HG02623 (cell line): ENCODE measurements around the gene CACNA1I.

ENCODE experiments used
- ATAC-seq: cut with Tn5 transposase; IDR thresholded peaks from one replicate; pipeline ENCODE4 v1.9.1; 2021; ENCODE audit warnings: moderate library complexity; ENCODE audit not compliant: unreplicated experiment

CACNA1I gene

DNA sequence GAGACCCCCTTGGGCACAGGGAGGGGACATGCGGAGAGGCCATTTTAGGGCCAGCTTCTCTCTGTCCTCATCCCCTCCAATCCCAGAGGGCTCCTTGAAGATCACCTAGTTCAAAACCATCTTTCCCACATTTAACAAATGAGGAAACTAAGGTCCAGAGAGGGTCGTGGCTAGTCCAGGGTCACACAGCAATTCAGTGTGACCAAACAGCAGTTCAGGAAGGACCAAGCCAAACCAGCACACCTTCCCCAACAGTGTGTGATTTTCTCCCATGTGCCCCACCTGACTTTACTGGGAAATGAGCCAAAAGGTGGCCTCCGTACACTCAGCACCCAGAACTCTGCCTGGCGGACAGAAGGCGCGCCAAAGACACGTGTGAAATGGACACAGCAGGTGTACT, 51.3 kb downstream of the CACNA1I start:
- no peak for ATAC-seq

DNA sequence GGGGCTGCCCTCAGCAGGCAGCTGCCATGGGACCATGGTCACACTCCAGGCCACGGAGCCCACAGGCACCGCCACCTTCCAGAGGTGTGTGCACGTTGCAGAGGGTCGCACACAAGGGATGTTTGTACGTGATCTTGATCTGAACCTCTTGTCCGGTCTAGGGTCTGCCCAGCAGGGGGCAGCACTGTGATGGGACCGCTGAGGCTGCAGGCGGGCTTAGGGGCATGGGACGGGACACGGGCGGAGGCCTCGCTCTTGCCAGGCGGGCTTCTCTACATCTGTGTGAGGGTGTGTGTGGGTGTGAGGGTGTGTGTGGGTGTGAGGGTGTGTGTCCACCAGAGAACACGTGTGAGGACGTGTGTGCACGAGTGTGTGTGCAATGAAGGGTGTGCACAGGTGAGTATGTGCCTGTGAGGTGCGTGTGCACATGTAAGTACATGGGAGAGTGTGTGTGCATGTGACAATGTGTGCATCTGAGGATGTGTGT, 52.4 kb downstream of the CACNA1I start:
- no peak for ATAC-seq

DNA sequence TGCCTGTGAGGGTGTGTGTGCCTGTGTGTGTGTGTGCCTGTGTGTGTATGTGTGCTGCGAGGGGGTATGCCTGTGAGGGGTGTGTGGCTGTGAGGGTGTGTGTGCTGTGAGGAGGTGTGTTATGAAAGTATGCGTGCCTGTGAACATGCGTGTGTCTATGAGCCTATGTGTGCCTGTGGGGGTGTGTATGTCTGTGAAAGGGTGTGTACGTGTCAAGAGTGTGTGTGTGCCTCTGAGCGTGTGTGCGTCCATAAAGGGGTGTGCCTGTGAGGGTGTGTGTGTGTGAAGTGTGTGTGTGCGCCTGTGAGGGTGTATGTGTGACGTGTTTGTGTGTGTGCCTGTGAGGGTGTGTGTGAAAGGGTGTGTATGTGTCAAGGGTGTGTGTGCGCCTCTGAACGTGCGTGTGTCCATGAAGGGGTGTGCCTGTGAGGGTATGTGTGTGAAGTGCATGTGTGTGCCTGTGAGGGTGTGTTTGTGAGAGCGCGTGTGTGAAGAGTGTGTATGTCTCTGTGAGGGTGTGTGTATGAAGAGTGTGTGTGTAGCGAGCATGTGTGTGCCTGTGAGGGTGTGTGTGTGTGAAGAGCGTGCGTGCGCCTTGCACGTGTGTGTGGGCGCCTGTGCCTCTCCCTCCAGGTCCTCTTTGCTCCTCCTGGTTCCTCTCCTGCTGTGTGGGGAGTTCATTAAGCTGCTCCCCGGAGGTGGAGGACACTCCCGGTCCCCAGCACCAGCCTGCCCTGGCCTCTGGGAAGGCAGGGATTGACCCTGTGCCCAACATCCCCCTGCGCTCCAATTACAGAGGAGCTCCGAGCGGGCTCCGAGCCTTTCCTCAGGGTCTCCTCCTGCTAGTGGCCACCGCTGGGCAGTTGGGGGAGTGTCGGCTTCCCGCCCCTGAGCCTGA, 53.3 kb downstream of the CACNA1I start:
- no peak for ATAC-seq

DNA sequence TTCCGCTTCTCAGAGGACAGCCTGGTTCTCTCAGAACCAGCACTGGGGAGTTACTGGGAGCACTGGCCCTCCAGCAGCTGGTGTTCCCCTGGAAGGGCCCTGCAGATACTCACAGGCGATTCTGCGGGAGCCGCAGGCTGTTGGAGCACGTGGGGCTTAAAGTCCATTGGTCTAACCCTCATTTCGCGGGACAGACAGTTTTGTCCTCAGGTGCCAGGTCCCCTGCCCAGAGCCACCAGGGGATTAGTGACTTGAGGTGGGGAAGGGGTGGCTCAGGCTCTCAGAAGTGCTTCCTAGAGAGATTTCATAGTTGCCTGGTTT, 53.9 kb downstream of the CACNA1I start:
- no peak for ATAC-seq

DNA sequence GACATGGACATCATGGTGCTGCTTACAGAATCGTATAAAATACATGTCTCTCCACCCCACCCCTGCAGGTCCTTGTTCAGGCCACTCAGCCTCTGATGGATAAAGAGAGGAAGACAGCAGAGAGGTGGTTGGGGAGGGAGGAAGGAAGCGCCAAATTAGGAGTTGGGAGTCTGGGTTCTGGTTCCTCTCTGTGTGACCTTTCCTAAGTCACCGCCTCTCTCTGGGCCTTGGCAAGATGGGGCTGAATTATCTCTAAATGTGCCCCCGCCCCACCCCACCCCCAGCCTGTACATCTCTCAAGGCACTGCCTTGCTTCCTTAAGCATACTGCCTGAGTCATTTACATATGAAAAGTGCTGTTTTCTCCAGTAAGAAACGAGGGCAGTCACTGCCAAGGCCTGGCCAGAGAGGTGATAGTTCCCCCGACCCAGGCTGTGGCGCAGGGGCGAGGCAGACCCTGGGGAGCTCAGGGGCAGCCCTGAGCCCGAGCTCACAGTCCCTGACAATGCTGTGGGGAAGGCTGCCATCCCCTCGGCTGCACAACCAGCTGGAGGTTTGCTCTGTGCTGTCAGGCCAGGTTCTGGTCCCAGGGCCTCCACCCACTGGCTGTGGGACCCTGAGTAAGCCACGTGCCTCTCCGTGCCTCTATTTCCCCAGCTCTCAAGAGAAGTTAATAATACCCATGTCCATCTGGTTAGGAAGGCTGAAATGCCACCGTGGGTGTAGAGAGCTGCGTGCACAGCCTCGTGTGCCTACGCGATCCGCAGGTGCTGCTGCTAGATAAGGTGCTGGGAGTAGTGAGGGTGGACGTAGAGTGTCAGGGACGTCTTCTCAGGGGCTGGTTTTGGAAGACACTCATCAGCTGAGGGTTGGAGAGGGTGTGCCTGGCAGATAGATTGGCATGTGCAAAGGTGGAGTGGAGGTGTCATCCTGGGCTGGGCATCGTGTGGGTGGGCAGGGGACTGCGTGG, 55.3 kb downstream of the CACNA1I start:
- no peak for ATAC-seq

DNA sequence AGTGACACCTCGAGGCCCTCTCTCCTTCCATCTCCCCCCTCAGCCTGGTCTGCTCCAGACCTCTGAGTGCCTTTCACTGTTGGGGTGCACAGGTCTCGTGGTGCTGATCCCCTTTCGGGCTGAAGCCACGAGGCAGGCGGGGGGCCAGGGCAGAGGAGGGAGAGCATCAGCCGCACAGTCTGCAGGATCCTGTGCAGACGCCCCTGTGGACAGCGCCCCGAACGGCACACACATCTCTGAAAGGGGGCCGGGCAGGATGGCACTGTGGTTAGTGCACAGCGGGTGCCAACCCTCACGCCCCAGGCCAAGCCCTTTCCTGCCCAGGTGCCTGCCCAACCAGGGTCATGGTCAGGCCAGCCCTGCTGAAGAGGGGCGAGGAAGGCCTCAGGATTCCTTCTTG, 56.7 kb downstream of the CACNA1I start:
- no peak for ATAC-seq

DNA sequence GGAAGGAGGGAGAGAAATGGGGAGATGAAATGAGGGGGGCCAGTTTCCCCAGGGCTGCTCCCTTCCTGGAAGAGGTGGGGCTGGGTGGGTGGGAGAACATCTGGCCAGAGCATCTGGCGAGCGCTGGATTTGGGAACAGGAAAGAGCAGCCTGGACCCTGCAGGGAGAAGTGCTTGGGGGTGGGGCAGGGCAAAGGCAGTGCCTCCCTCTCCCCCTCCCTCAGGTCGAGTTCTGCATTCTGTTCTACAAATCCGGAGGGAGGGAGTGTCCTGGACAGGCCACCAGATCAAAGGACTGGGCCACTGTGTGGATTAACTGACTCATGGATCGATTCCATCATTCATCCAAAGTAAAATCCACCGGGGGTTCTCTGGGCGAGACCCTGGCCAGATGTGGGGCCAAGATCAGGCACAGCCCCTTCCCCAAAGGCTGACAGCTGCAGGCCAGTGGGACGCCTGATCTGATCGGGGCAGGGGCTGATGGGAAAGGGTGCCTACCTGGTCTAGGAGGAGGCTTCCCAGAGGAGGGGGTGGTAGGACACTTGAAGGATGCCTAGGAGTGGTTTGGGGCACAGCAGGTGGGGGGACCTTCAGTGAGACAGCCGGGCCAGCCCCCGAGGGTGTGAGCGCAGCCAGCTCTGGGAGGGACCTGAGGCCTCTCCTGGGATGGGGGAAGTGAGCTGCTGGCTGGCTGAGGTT, 57.5 kb downstream of the CACNA1I start:
- ATAC-seq = no peak

DNA sequence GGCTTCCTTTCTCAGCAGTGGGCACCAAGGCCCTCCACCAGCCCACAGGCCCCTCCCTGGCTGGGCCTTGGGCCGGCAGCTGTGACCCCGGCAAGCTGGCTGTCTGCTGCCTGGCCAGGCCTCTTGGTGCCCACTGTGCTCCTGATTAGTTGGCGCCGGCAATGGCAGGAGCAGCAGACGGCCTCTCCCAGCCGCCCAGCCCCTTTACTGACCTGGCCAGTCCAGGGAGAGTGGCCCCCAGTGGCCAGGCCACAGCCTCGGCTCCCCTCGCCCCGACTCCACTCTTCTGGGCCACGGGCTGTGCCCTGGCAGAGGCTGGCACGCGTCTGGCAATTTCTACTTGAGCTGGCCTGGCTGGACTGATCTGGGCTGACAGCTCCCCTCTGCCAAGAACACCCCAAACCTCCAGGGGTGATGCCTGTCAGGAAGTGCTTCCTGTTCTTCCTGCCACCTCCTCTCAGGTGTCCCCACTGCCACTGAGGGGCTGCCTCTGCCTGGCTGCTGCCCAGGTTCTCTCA, 58.1 kb downstream of the CACNA1I start:
- no peak for ATAC-seq

DNA sequence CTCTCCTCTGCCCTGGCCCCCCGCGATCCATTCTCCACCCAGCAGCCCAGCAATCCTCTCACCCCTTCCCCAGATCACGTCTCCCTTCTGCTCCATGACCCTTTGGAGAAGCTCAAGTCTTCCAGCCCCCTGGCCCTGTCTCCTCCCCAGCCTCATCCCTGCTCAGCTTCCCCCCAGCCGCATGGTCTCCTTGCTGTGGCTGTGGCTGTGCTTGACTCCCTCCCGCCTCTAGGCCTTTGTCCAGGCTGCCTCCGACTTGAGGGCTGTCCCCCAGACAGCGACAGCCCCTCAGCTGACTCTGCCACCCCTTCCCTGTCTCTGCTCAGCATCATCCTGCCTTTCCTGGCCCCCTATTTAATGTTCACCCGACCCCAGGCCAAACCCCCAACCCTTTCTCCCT, 59.3 kb downstream of the CACNA1I start:
- no peak for ATAC-seq

DNA sequence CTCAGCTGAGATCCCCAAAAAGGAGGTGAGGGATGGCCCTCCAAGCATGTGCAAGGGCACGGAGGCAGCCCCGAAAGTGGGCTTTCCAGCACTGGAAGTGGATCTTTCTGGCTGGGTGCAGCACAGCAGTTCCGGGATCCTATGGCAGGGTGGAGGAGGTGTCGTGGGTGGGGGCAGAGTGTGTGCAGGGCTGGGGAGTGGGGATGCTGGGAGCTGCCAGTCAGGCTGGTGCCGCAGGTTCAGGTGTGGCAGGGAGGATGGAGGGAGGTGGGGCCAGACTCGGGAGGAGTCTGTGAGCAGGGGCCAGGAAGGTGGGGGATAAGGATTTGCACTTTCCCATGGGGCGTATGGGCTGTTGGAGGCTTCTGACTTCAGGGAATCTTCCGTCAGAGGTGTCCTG, 60.2 kb downstream of the CACNA1I start:
- ATAC-seq = no peak

DNA sequence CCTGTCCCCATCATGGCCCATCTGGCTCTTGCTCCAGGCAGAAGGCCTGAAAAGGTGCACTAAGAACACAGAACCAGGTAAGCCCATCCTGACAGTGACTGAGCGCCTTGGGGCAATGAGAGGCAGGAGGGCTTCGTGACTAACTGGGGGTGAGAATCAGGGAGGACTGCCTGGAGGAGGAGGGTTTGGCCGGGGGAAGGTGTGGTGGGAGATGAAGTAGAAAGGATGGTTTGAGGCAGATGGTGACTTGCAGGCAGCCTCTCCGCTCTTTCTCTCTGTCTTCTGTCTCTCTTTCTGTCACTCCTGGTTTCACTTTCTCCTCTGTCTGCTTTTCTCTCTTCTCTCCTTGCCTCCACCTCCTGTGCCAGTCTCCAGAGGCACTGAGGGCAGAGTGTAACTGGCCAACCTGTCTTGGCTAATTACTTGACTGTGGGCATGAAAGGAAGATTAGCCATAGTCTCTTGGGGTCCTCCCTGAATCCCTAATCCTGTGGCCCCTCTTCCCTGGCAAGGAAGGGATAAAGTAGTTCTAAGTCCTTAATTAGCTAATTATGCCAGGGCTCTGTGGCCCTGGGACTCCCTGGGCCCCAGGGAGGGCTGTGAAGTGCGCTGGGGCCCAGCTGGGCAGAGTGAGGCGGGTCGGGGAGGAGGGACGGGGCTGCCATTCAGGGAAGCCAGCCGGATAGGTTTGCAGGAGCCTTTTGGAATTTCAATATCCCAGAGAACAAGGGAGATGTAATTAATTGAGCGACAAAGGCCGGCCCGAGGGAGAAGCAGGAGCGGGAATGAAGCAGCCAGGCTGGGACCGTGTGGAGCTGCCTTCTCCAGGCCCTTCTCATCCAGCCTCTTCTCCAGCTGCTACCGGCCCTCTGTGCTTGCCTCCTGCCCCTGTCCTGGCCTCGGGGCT, 61.1 kb downstream of the CACNA1I start:
- ATAC-seq = no peak

DNA sequence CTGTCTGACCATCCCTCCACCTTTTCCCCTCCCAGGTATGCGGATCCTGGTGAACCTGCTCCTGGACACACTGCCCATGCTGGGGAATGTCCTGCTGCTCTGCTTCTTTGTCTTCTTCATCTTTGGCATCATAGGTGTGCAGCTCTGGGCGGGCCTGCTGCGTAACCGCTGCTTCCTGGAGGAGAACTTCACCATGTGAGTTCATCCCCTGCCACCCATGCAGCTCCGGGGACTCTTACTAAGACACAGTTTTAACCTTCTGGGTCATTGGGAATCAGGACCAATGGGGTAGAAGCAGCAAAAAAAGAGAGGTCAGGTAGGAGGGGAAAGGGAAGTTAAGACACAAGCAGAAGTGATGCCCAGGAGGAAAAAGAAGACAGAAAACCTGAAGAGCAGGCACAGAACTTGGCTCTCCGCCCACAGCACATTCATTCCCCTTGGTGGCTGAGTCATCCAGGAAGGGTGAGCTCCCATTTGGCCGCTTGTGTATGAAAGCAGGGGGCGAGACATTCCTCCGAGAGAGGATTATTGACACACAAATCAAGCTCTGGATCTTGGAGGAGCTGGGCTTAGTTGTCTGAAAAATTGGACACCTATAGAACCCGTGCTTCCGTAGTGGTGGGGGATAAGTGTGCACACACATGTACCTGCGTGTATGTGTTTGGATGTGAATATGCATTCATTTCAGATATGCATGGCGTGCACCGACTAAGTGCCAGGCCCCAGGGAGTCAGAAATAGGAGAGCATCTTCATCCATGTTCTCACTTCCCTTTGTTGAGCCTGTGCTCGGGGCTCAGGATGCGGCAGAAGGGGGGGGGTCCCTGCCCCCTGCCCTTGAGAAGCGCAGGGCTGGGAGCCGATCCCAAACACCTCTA, 64.2 kb downstream of the CACNA1I start:
- ATAC-seq = no peak

DNA sequence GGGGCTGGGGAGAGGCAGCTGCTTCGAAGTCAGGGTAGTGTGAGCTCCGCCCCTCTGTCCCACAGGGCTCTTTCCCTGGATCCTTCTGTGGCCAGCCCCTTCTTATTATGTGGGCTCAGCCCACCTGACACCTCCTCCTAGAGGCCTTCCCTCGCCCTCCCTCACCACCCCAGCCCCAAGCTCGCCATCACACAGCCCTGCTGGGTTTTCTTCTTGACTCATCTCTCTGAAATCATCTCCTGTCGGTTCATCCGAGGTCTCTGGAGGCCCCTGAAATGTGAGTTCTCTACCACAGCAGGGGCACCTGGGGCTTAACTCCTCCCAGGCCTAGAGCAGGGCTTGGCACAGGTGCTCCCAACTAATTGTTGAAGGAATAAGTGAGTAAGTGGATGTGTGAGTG, 65.2 kb downstream of the CACNA1I start:
- ATAC-seq = no peak

DNA sequence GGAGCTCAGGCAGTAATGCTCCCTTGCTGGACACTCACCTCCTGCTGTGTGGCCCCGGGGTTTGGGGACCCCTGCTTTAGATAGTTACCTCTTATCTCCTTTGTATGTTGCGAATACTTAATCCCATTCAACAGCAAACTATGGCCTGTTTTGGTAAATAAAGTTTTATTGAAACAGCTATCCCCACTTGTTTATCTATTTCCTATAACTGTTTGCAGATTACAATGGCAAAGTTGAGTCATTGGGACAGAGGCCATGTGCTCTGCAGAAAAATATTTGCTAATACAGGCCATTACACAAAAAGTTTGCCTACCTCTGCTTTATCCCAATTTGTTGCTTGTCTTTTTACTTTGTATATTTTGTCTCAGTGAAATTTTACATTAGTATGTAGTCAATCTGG, 68.4 kb downstream of the CACNA1I start:
- ATAC-seq = no peak

DNA sequence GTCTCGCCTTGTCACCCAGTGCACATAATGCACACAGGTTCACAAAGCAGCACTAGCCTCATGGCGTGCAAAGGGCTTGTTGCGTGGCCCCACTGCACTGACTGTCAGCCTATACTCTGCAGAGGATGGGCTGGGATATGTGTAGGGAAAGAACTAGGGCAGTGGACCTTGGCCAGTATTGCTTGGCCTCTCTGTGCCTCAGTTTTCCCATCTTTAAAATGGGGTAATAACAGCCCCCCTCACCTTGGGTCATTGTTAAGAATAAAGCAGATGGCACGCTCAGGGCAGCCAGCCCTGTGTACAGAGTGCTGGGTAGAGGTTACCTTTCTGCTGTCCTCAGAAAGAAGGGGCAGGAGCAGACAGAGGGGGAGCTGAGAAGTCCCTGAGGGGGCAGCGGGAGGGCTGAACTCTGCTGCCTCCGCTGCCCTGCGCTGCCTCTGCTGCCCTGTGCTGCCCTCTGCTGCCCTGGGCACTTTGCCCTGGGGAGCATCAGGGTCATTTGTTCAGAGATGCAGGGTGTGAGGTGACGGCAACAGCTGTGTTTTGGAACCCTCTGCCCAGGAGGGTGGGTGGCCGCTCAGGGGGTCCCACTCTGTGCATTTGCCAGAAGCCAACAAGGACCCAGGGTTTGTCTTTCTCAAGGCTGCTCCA, 71.2 kb downstream of the CACNA1I start:
- no peak for ATAC-seq

DNA sequence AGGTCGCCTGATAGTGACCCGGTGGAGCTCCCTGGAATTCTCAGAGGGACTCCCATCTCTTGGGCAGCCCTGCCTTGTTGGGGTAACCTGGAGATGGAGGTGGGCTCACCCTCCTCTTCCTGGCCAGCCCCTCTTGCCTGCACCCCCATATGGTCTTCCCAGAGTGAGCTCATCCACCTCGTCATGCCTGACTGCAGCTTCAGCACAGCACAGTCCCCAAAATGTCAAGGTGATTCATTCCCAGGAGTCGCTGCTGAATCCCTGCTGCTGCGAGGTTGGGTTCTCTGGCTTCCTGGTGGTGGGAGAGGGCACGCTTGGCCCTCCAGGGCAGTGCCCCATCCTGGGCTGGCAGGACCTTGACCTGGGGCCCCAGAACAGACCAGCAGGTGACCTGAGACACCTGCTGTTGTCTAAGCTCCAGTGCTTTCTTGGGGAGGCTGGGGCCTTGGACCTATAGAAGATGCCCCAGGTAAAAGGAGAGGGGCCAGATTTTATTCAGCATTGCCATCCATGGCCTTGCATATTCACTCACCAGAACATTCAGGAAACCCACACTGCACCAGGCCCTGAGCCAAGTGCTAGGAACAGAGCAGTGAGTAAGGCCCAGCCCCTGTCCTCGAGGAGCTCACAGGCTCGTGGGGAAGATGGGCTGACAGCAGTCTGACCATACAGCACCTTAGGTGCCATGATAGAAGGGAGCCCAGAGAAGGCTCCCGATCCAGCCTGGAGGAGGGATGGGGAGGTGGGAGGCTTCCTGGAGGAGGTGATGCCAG, 72.9 kb downstream of the CACNA1I start:
- ATAC-seq = no peak

DNA sequence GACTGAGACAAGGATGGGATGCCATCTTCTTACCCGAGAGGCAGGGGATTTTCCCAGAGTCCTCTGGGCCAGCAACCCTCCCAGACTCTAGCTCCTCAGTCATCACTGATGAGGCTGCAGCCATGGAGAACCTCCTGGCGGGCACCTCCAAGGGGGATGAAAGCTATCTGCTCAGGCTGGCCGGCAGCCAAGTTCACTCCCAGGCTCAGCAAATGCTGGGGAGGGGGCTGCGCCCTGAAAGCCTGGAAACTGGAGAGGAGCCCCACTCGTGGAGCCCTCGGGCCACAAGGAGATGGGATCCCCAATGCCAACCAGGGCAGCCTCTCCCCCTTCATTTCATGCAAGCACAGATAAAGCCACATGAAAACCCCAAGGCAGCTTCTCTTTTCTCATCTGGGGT, 75.0 kb downstream of the CACNA1I start:
- ATAC-seq = no peak
